SK-N-SH (cell line): ENCODE measurements around the gene CARMIL3. TPM values are rescaled to one million over a fixed set of nuclear protein-coding genes. Genes with fewer than 3 reads are reported as not detected.
A peak's percentile ranks its signal among the peaks of the same experiment; 100 is the strongest.

Experiments
- CTCF ChIA-PET: fragments of 300-600, 350-600 bp; formaldehyde crosslinking; extraction: SDS; loops from one replicate; lab custom pipeline; 2021; lab: Yijun Ruan, JAX
- POLR2A ChIA-PET: fragments of 350-600 bp; sonication (Branson Sonifier 250); formaldehyde crosslinking; extraction: SDS; loops from one replicate; lab custom pipeline; 2020; ENCODE audit warnings: antibody characterized with exemption, inconsistent platforms; lab: Yijun Ruan, JAX
- DNase-seq: peaks from one replicate; pipeline ENCODE4 v3.0.0; 2012
- H2AFZ ChIP-seq: fragments of 200-600 bp; sonication (generic); 2 replicates; pipeline ENCODE4 v1.8.1; 2016; ENCODE audit warnings: antibody characterized with exemption, mild to moderate bottlenecking, low read depth
- H3F3A ChIP-seq: fragments of 200-600 bp; sonication (generic); replicated peaks from 2 replicates; pipeline ENCODE3; 2016; ENCODE audit warnings: antibody characterized with exemption, mild to moderate bottlenecking; ENCODE audit not compliant: insufficient read depth
- H3K27ac ChIP-seq, 2 experiments: fragments of 200-500 bp in 1 of 2; fragments of 200-600 bp in 1 of 2; sonication (Bioruptor generic) in 1 of 2; sonication (generic), shearing (Covaris generic) in 1 of 2; 2 replicates each; pipeline versions ENCODE4 v1.5.1 to v1.6.1; 2014 to 2016; ENCODE audit warnings: low read depth in 2 of 2, inconsistent platforms in 1 of 2, low read length in 1 of 2, mild to moderate bottlenecking in 1 of 2, mixed read lengths in 1 of 2
- H3K27me3 ChIP-seq: fragments of 200-600 bp; sonication (generic), shearing (Covaris generic); 2 replicates; pipeline ENCODE4 v1.6.1; 2016; ENCODE audit warnings: mixed run types; ENCODE audit not compliant: insufficient read depth
- H3K36me3 ChIP-seq, 2 experiments: fragments of 200-500 bp in 1 of 2; fragments of 200-600 bp in 1 of 2; sonication (Bioruptor generic) in 1 of 2; sonication (generic) in 1 of 2; replicated peaks in 1 of 2; 2 replicates each; pipeline versions ENCODE3 to v1.5.1; 2014 to 2016; ENCODE audit warnings: low read length in 1 of 2, mild to moderate bottlenecking in 1 of 2; ENCODE audit not compliant: insufficient read depth in 2 of 2, control insufficient read depth in 1 of 2
- H3K4me1 ChIP-seq, 2 experiments: fragments of 200-500 bp in 1 of 2; fragments of 200-600 bp in 1 of 2; sonication (Bioruptor generic) in 1 of 2; sonication (generic), shearing (Covaris generic) in 1 of 2; 2 replicates each; pipeline versions ENCODE4 v1.5.1 to v1.6.1; 2014 to 2016; ENCODE audit warnings: low read depth in 1 of 2, low read length in 1 of 2, mixed run types in 1 of 2; ENCODE audit not compliant: insufficient read depth in 2 of 2, control insufficient read depth in 1 of 2
- H3K4me2 ChIP-seq: fragments of 200-600 bp; sonication (generic), shearing (Covaris generic); 2 replicates; pipeline ENCODE4 v1.6.1; 2017; ENCODE audit warnings: mixed run types
- H3K4me3 ChIP-seq, 2 experiments: fragments of 200-500 bp in 1 of 2; fragments of 200-600 bp in 1 of 2; sonication (Bioruptor generic) in 1 of 2; sonication (generic), shearing (Covaris generic) in 1 of 2; 2 replicates each; pipeline versions ENCODE4 v1.5.1 to v1.8.1; 2014 to 2016; ENCODE audit warnings: low read depth in 2 of 2, inconsistent platforms in 1 of 2, low read length in 1 of 2, mild to moderate bottlenecking in 1 of 2, mixed read lengths in 1 of 2, moderate library complexity in 1 of 2
- H3K79me2 ChIP-seq: fragments of 200-600 bp; sonication (generic); 2 replicates; pipeline ENCODE4 v1.8.1; 2017; ENCODE audit warnings: mild to moderate bottlenecking; ENCODE audit not compliant: insufficient read depth
- H3K9ac ChIP-seq: fragments of 200-600 bp; sonication (generic); 2 replicates; pipeline ENCODE4 v1.6.1; 2017; ENCODE audit warnings: mixed run types
- H3K9me2 ChIP-seq: fragments of 200-600 bp; sonication (generic); 2 replicates; pipeline ENCODE4 v1.6.1; 2017; ENCODE audit warnings: mixed run types
- H3K9me3 ChIP-seq: fragments of 200-600 bp; sonication (generic); 2 replicates; pipeline ENCODE4 v1.6.1; 2017; ENCODE audit warnings: mixed run types, mild to moderate bottlenecking, moderate library complexity
- H4K20me1 ChIP-seq: fragments of 200-600 bp; sonication (generic); 2 replicates; pipeline ENCODE4 v1.6.1; 2017; ENCODE audit warnings: mild to moderate bottlenecking, mixed run types; ENCODE audit not compliant: insufficient read depth
- CHD2 ChIP-seq: fragments of 150-350 bp; IDR thresholded peaks from 2 replicates; pipeline ENCODE4 v1.6.1; 2018; ENCODE audit warnings: low read length; ENCODE audit not compliant: partially characterized antibody
- CTCF ChIP-seq: fragments of 200-600 bp; sonication (generic); IDR thresholded peaks from 2 replicates; pipeline ENCODE4 v1.6.1; 2017; ENCODE audit warnings: antibody characterized with exemption, mild to moderate bottlenecking, moderate library complexity
- ELF1 ChIP-seq: IDR thresholded peaks from 2 replicates; pipeline ENCODE4 v1.4.0; 2012
- EP300 ChIP-seq, 2 experiments: IDR thresholded peaks; 2 replicates each; pipeline versions ENCODE4 v1.4.0 to v1.6.1; 2012; ENCODE audit warnings: borderline replicate concordance in 1 of 2, low read depth in 1 of 2, low read length in 1 of 2
- IRF3 ChIP-seq: fragments of 150-350 bp; IDR thresholded peaks from 2 replicates; pipeline ENCODE4 v1.6.1; 2016; ENCODE audit warnings: mild to moderate bottlenecking, low read depth, low read length
- JUND ChIP-seq: IDR thresholded peaks from 2 replicates; pipeline ENCODE4 v1.4.0; 2012
- MAX ChIP-seq: IDR thresholded peaks from 2 replicates; pipeline ENCODE4 v1.4.0; 2012; ENCODE audit warnings: low read depth
- MEF2A ChIP-seq: IDR thresholded peaks from 2 replicates; pipeline ENCODE4 v1.4.0; 2012; ENCODE audit warnings: low read depth, borderline replicate concordance
- NFIC ChIP-seq: IDR thresholded peaks from 2 replicates; pipeline ENCODE4 v1.4.0; 2012; ENCODE audit warnings: borderline replicate concordance
- NRF1 ChIP-seq: IDR thresholded peaks from 2 replicates; pipeline ENCODE4 v1.6.1; 2012; ENCODE audit warnings: low read depth, mild to moderate bottlenecking, low read length
- RAD21 ChIP-seq: IDR thresholded peaks from 2 replicates; pipeline ENCODE4 v1.6.1; 2012; ENCODE audit warnings: mild to moderate bottlenecking, low read length
- RCOR1 ChIP-seq: fragments of 150-350 bp; IDR thresholded peaks from 2 replicates; pipeline ENCODE4 v1.6.1; 2017; ENCODE audit warnings: antibody characterized with exemption, low read length
- SIN3A ChIP-seq: IDR thresholded peaks from 2 replicates; pipeline ENCODE4 v1.6.1; 2012; ENCODE audit warnings: low read depth, mild to moderate bottlenecking, low read length, moderate library complexity, borderline replicate concordance
- SMC3 ChIP-seq: IDR thresholded peaks from 2 replicates; pipeline ENCODE4 v1.6.1; 2012; ENCODE audit warnings: low read depth, low read length, improper control_type of control experiment
- TAF1 ChIP-seq: IDR thresholded peaks from 2 replicates; pipeline ENCODE4 v1.6.1; 2012; ENCODE audit warnings: low read depth, mild to moderate bottlenecking, low read length, moderate library complexity, borderline replicate concordance
- TEAD4 ChIP-seq: IDR thresholded peaks from 2 replicates; pipeline ENCODE4 v1.4.0; 2012; ENCODE audit warnings: mild to moderate bottlenecking, borderline replicate concordance; ENCODE audit not compliant: insufficient read depth
- YY1 ChIP-seq: IDR thresholded peaks from 2 replicates; pipeline ENCODE4 v1.4.0; 2012; ENCODE audit warnings: low read depth, mild to moderate bottlenecking
- WGBS: methylation state at CpG from one replicate; pipeline ENCODE4 v1.1.6; 2017; ENCODE audit warnings: low lambda C conversion rate; 5-methylcytosine and 5-hydroxymethylcytosine counted together
- polyA plus RNA-seq, 3 experiments: library from polyadenylated mRNA; depleted of rRNA; stranded (reverse); fragments of >200 nt; gene quantifications; 2 replicates each; pipeline ENCODE4 v1.2.3, GENCODE V29; 2012
- TF ChIP-seq, protein P1 (sequence below): IDR thresholded peaks from 2 replicates; pipeline ENCODE4 v1.4.0; 2012; ENCODE audit warnings: low read depth, borderline replicate concordance
- TF ChIP-seq, protein P2 (sequence below): IDR thresholded peaks from 2 replicates; pipeline ENCODE4 v1.4.0; 2012; ENCODE audit warnings: low read depth, borderline replicate concordance
- TF ChIP-seq, protein P3 (sequence below): IDR thresholded peaks from 2 replicates; pipeline ENCODE4; 2012

Gene CARMIL3
- polyA plus RNA-seq, 1 of the 3 experiments (the other 2 are of a cell fraction), result 0.43 TPM

DNA sequence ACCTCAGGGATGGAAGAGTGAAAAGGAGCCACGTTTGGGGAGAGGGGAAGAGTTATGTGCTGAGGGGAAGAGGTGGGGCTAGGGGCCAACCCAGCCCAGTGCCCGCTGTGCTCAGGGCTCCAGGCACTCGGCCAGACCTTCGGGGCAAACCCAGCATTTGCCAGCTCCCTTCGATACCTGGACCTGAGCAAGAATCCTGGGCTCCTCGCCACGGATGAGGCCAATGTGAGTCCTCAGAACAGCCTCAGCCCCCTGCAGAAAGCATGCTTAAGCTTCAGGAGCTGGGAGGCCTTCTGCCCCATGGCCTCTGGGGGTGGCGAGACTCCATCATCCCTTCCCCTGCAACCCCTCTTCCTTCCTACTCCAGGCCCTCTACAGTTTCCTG lies 5.0 kb downstream of the CARMIL3 start:
- DNase-seq, result peak; percentile 3
- Histone ChIP-seq H4K20me1 (no peaks in the 10 kb centered on the region), H3K4me1 (peaks cover 0 to 11% of the 10 kb centered on the region in 2 experiments; a peak in 1 of 4 replicates), H3K9me3 (no peaks in the 10 kb centered on the region), H3K36me3 (no peaks in the 10 kb centered on the region), H3K4me3 (no peak overlapping the region), H3K9ac (no peak overlapping the region), H3K9me2 (no peaks in the 10 kb centered on the region), H3K4me2 (no peak overlapping the region), H3K27me3 (no peaks in the 10 kb centered on the region), H3K27ac (no peak overlapping the region), H2AFZ (no peak overlapping the region), H3K79me2 (no peaks in the 10 kb centered on the region), H3F3A (no peaks in the 10 kb centered on the region)
- CTCF ChIA-PET, result interaction anchor here (0.7 to 42.8 kb wide), 6 partner anchors 11 to 104 kb away, joined by 3 to 1159 read pairs (median 23); partner anchors contain the start of genes CPNE6, IRF9 and PCK2
- TF ChIP-seq CTCF, result no peak
- TF ChIP-seq IRF3, result no peak
- no peak for TF ChIP-seq NFIC
- TF ChIP-seq JUND, result no peak
- TF ChIP-seq YY1, result no peak
- no peak for TF ChIP-seq TEAD4
- TF ChIP-seq, protein P1, sequence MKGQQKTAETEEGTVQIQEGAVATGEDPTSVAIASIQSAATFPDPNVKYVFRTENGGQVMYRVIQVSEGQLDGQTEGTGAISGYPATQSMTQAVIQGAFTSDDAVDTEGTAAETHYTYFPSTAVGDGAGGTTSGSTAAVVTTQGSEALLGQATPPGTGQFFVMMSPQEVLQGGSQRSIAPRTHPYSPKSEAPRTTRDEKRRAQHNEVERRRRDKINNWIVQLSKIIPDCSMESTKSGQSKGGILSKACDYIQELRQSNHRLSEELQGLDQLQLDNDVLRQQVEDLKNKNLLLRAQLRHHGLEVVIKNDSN, result no peak
- no peak for TF ChIP-seq CHD2
- no peak for TF ChIP-seq RCOR1
- no peak for TF ChIP-seq ELF1
- TF ChIP-seq SIN3A, result no peak
- TF ChIP-seq, protein P2, sequence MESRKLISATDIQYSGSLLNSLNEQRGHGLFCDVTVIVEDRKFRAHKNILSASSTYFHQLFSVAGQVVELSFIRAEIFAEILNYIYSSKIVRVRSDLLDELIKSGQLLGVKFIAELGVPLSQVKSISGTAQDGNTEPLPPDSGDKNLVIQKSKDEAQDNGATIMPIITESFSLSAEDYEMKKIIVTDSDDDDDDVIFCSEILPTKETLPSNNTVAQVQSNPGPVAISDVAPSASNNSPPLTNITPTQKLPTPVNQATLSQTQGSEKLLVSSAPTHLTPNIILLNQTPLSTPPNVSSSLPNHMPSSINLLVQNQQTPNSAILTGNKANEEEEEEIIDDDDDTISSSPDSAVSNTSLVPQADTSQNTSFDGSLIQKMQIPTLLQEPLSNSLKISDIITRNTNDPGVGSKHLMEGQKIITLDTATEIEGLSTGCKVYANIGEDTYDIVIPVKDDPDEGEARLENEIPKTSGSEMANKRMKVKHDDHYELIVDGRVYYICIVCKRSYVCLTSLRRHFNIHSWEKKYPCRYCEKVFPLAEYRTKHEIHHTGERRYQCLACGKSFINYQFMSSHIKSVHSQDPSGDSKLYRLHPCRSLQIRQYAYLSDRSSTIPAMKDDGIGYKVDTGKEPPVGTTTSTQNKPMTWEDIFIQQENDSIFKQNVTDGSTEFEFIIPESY, result no peak
- no peak for TF ChIP-seq NRF1
- no peak for TF ChIP-seq SMC3
- no peak for TF ChIP-seq TAF1
- no peak for TF ChIP-seq MEF2A
- TF ChIP-seq, protein P3, sequence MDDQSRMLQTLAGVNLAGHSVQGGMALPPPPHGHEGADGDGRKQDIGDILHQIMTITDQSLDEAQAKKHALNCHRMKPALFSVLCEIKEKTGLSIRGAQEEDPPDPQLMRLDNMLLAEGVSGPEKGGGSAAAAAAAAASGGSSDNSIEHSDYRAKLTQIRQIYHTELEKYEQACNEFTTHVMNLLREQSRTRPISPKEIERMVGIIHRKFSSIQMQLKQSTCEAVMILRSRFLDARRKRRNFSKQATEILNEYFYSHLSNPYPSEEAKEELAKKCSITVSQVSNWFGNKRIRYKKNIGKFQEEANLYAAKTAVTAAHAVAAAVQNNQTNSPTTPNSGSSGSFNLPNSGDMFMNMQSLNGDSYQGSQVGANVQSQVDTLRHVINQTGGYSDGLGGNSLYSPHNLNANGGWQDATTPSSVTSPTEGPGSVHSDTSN, result no peak
- no peak for TF ChIP-seq MAX
- TF ChIP-seq EP300 (IDR thresholded peaks at IDR 0.05; ENCODE audit: borderline replicate concordance in 1 of 2, low read depth in 1 of 2, low read length in 1 of 2), result no peak
- TF ChIP-seq RAD21, result no peak
- POLR2A ChIA-PET, result interaction anchor here (0.7 to 2.4 kb wide), 3 partner anchors 24 to 36 kb away, joined by 3 to 44 read pairs (median 27); partner anchors contain the start of gene PCK2
- 33% methylated on average over 1 of the region's 8 CpGs for WGBS
